SK-N-SH (cell line): ENCODE measurements around the gene STOML1. TPM values are rescaled to one million over a fixed set of nuclear protein-coding genes. Genes with fewer than 3 reads are reported as not detected.
A peak's percentile ranks its signal among the peaks of the same experiment; 100 is the strongest.

ENCODE experiments used
- CHD2 ChIP-seq: fragments of 150-350 bp; IDR thresholded peaks from 2 replicates; pipeline ENCODE4 v1.6.1; 2018; ENCODE audit warnings: low read length; ENCODE audit not compliant: partially characterized antibody
- FOSL2 ChIP-seq: IDR thresholded peaks from 2 replicates; pipeline ENCODE4 v1.4.0; 2012; ENCODE audit warnings: low read depth, mild to moderate bottlenecking, moderate library complexity, borderline replicate concordance
- FOXJ3 ChIP-seq: sonication (generic); formaldehyde crosslinking; IDR thresholded peaks from 2 replicates; pipeline ENCODE4 v1.5.1; 2020; ENCODE audit warnings: mild to moderate bottlenecking, missing genetic modification reagents
- JUND ChIP-seq: IDR thresholded peaks from 2 replicates; pipeline ENCODE4 v1.4.0; 2012
- MEF2A ChIP-seq: IDR thresholded peaks from 2 replicates; pipeline ENCODE4 v1.4.0; 2012; ENCODE audit warnings: low read depth, borderline replicate concordance
- MXI1 ChIP-seq: IDR thresholded peaks from 2 replicates; pipeline ENCODE4 v1.6.1; 2012; ENCODE audit warnings: mild to moderate bottlenecking, low read depth, low read length, improper control_type of control experiment
- NFIC ChIP-seq: IDR thresholded peaks from 2 replicates; pipeline ENCODE4 v1.4.0; 2012; ENCODE audit warnings: borderline replicate concordance
- RAD21 ChIP-seq: IDR thresholded peaks from 2 replicates; pipeline ENCODE4 v1.6.1; 2012; ENCODE audit warnings: mild to moderate bottlenecking, low read length
- RCOR1 ChIP-seq: fragments of 150-350 bp; IDR thresholded peaks from 2 replicates; pipeline ENCODE4 v1.6.1; 2017; ENCODE audit warnings: antibody characterized with exemption, low read length
- SIN3A ChIP-seq: IDR thresholded peaks from 2 replicates; pipeline ENCODE4 v1.6.1; 2012; ENCODE audit warnings: low read depth, mild to moderate bottlenecking, low read length, moderate library complexity, borderline replicate concordance
- SMC3 ChIP-seq: IDR thresholded peaks from 2 replicates; pipeline ENCODE4 v1.6.1; 2012; ENCODE audit warnings: low read depth, low read length, improper control_type of control experiment
- TCF12 ChIP-seq: IDR thresholded peaks from 2 replicates; pipeline ENCODE4 v1.4.0; 2012
- YY1 ChIP-seq: IDR thresholded peaks from 2 replicates; pipeline ENCODE4 v1.4.0; 2012; ENCODE audit warnings: low read depth, mild to moderate bottlenecking
- polyA plus RNA-seq, 3 experiments: library from polyadenylated mRNA; depleted of rRNA; stranded (reverse); fragments of >200 nt; gene quantifications; 2 replicates each; pipeline ENCODE4 v1.2.3, GENCODE V29; 2012
- TF ChIP-seq, protein P1 (sequence below): IDR thresholded peaks from 2 replicates; pipeline ENCODE4 v1.6.1; 2012; ENCODE audit warnings: mild to moderate bottlenecking, low read depth, low read length, moderate library complexity
- TF ChIP-seq, protein P2 (sequence below): IDR thresholded peaks from 2 replicates; pipeline ENCODE4; 2012
- TF ChIP-seq, protein P3 (sequence below): IDR thresholded peaks from 2 replicates; pipeline ENCODE4 v1.4.0; 2012; ENCODE audit warnings: low read depth, borderline replicate concordance
- TF ChIP-seq, protein P4 (sequence below): IDR thresholded peaks from 2 replicates; pipeline ENCODE4 v1.4.0; 2012; ENCODE audit warnings: low read depth, borderline replicate concordance
- TF ChIP-seq, protein P5 (sequence below): fragments of 150-350 bp; IDR thresholded peaks from 2 replicates; pipeline ENCODE4 v1.6.1; 2017; ENCODE audit warnings: antibody characterized with exemption, low read length, low read depth, borderline replicate concordance

The STOML1 gene
- polyA plus RNA-seq, 1 of the 3 experiments (the other 2 are of a cell fraction) = 20.4 TPM

DNA sequence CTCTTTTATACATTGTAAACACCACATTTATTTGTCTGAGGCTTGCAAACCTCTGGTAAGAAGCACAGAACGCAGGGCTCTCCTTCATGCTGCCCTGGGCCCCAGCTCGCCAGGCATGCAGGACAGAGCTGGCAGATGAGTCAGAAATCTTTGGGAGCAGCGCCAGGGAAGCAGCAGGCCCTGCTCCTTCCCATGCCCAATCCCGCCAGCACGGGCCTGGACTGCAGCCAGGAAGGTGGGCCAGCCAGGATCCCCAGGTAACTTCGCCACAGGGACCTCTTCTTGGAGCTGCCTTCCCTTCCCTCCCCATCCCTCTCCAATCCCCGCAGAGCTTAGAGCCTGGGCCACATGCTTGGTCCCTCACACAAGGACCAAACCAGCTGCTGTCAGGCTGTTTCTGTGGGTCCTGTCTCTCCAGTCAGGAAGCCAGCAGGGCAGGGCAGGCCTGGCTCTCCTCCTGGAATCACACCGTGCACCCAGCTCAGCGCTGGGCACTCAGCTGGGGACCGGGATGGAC lies 8.8 kb downstream of the STOML1 start (continued):
- TF ChIP-seq, protein P1, sequence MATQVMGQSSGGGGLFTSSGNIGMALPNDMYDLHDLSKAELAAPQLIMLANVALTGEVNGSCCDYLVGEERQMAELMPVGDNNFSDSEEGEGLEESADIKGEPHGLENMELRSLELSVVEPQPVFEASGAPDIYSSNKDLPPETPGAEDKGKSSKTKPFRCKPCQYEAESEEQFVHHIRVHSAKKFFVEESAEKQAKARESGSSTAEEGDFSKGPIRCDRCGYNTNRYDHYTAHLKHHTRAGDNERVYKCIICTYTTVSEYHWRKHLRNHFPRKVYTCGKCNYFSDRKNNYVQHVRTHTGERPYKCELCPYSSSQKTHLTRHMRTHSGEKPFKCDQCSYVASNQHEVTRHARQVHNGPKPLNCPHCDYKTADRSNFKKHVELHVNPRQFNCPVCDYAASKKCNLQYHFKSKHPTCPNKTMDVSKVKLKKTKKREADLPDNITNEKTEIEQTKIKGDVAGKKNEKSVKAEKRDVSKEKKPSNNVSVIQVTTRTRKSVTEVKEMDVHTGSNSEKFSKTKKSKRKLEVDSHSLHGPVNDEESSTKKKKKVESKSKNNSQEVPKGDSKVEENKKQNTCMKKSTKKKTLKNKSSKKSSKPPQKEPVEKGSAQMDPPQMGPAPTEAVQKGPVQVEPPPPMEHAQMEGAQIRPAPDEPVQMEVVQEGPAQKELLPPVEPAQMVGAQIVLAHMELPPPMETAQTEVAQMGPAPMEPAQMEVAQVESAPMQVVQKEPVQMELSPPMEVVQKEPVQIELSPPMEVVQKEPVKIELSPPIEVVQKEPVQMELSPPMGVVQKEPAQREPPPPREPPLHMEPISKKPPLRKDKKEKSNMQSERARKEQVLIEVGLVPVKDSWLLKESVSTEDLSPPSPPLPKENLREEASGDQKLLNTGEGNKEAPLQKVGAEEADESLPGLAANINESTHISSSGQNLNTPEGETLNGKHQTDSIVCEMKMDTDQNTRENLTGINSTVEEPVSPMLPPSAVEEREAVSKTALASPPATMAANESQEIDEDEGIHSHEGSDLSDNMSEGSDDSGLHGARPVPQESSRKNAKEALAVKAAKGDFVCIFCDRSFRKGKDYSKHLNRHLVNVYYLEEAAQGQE = no peak
- no peak for TF ChIP-seq RCOR1
- peak; percentile 98 for TF ChIP-seq NFIC
- peak; percentile 80 for TF ChIP-seq JUND
- TF ChIP-seq SIN3A = peak; percentile 60; the same call in 1 of the 2 replicates
- no peak for TF ChIP-seq MEF2A
- TF ChIP-seq, protein P2, sequence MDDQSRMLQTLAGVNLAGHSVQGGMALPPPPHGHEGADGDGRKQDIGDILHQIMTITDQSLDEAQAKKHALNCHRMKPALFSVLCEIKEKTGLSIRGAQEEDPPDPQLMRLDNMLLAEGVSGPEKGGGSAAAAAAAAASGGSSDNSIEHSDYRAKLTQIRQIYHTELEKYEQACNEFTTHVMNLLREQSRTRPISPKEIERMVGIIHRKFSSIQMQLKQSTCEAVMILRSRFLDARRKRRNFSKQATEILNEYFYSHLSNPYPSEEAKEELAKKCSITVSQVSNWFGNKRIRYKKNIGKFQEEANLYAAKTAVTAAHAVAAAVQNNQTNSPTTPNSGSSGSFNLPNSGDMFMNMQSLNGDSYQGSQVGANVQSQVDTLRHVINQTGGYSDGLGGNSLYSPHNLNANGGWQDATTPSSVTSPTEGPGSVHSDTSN = peak; percentile 54; the same call in 1 of the 2 replicates
- TF ChIP-seq SMC3 = no peak
- TF ChIP-seq, protein P3, sequence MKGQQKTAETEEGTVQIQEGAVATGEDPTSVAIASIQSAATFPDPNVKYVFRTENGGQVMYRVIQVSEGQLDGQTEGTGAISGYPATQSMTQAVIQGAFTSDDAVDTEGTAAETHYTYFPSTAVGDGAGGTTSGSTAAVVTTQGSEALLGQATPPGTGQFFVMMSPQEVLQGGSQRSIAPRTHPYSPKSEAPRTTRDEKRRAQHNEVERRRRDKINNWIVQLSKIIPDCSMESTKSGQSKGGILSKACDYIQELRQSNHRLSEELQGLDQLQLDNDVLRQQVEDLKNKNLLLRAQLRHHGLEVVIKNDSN = no peak
- TF ChIP-seq TCF12 = peak; percentile 83
- no peak for TF ChIP-seq RAD21
- TF ChIP-seq, protein P4, sequence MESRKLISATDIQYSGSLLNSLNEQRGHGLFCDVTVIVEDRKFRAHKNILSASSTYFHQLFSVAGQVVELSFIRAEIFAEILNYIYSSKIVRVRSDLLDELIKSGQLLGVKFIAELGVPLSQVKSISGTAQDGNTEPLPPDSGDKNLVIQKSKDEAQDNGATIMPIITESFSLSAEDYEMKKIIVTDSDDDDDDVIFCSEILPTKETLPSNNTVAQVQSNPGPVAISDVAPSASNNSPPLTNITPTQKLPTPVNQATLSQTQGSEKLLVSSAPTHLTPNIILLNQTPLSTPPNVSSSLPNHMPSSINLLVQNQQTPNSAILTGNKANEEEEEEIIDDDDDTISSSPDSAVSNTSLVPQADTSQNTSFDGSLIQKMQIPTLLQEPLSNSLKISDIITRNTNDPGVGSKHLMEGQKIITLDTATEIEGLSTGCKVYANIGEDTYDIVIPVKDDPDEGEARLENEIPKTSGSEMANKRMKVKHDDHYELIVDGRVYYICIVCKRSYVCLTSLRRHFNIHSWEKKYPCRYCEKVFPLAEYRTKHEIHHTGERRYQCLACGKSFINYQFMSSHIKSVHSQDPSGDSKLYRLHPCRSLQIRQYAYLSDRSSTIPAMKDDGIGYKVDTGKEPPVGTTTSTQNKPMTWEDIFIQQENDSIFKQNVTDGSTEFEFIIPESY = 0 out of 2 replicates have a peak, but pooled peaks have one; percentile 31
- TF ChIP-seq YY1 = no peak; the same call in 1 of the 2 replicates
- no peak for TF ChIP-seq CHD2
- no peak for TF ChIP-seq FOXJ3 (CRISPR knock-in tag)
- no peak for TF ChIP-seq MXI1
- TF ChIP-seq, protein P5, sequence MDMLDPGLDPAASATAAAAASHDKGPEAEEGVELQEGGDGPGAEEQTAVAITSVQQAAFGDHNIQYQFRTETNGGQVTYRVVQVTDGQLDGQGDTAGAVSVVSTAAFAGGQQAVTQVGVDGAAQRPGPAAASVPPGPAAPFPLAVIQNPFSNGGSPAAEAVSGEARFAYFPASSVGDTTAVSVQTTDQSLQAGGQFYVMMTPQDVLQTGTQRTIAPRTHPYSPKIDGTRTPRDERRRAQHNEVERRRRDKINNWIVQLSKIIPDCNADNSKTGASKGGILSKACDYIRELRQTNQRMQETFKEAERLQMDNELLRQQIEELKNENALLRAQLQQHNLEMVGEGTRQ = no peak
- peak; percentile 84 for TF ChIP-seq FOSL2
